Kidney epithelial cell (primary cell): ENCODE results near the gene TIGD4. TPM values are rescaled to one million over a fixed set of nuclear protein-coding genes. Genes with fewer than 3 reads are reported as not detected.

ENCODE experiments used
- DNase-seq: peaks from one replicate; pipeline ENCODE4 v3.0.0-alpha.2; 2010; ENCODE audit warnings: low read depth
- H3K27me3 ChIP-seq: 2 replicates; pipeline ENCODE4 v1.6.0; 2011; ENCODE audit warnings: low read length; ENCODE audit not compliant: control insufficient read depth, insufficient read depth
- H3K36me3 ChIP-seq: 2 replicates; pipeline ENCODE4 v1.5.1; 2011; ENCODE audit warnings: low read length; ENCODE audit not compliant: control insufficient read depth, insufficient read depth
- H3K4me3 ChIP-seq: 2 replicates; pipeline ENCODE4 v1.5.1; 2011; ENCODE audit warnings: low read depth, mild to moderate bottlenecking, control low read depth, low read length
- total RNA-seq: library from RNA; depleted of rRNA; stranded (reverse); fragments of >200 nt; gene quantifications from 2 replicates; pipeline ENCODE4 v1.2.3, GENCODE V29; 2015
- TF ChIP-seq, protein P1 (sequence below): IDR thresholded peaks from 2 replicates; pipeline ENCODE4 v1.5.1; 2011; ENCODE audit warnings: mild to moderate bottlenecking, moderate library complexity, low read length, control low read depth, inconsistent platforms; ENCODE audit not compliant: insufficient read depth, poor library complexity, severe bottlenecking

TIGD4 gene
- total RNA-seq, 1 donor from 2014 or later = 0.29 TPM

DNA sequence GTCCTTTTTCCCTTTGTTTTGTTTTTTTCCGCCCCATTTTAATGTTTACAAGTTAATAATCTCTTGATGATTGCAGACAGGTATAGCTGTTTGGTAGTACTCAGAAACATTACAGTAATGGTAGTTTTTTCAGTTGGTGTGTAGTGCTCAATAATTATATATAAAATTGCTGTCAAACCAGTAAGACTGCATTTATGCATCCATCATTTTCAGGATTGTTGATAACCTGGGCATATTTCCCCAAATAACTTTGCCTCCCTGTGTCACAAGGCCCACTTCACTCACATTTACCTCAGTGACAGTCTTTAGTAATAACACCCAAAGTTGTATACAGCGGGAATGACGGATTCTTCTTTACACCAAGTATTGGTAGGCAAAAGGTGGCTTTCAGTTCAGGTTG lies 16.4 kb upstream of the TIGD4 start:
- Histone ChIP-seq H3K4me3 (no peak overlapping the region), H3K27me3 (no peaks in the 10 kb centered on the region), H3K36me3 (no peaks in the 10 kb centered on the region)
- TF ChIP-seq, protein P1, sequence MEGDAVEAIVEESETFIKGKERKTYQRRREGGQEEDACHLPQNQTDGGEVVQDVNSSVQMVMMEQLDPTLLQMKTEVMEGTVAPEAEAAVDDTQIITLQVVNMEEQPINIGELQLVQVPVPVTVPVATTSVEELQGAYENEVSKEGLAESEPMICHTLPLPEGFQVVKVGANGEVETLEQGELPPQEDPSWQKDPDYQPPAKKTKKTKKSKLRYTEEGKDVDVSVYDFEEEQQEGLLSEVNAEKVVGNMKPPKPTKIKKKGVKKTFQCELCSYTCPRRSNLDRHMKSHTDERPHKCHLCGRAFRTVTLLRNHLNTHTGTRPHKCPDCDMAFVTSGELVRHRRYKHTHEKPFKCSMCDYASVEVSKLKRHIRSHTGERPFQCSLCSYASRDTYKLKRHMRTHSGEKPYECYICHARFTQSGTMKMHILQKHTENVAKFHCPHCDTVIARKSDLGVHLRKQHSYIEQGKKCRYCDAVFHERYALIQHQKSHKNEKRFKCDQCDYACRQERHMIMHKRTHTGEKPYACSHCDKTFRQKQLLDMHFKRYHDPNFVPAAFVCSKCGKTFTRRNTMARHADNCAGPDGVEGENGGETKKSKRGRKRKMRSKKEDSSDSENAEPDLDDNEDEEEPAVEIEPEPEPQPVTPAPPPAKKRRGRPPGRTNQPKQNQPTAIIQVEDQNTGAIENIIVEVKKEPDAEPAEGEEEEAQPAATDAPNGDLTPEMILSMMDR = no peak
- no peak for DNase-seq

GRCh38 chr4:152786627-152787026 lies 7.1 kb upstream of the TIGD4 start:
- Histone ChIP-seq H3K4me3 (no peak overlapping the region), H3K27me3 (no peaks in the 10 kb centered on the region), H3K36me3 (no peaks in the 10 kb centered on the region)
- TF ChIP-seq, protein P1 = no peak
- DNase-seq = no peak

DNA sequence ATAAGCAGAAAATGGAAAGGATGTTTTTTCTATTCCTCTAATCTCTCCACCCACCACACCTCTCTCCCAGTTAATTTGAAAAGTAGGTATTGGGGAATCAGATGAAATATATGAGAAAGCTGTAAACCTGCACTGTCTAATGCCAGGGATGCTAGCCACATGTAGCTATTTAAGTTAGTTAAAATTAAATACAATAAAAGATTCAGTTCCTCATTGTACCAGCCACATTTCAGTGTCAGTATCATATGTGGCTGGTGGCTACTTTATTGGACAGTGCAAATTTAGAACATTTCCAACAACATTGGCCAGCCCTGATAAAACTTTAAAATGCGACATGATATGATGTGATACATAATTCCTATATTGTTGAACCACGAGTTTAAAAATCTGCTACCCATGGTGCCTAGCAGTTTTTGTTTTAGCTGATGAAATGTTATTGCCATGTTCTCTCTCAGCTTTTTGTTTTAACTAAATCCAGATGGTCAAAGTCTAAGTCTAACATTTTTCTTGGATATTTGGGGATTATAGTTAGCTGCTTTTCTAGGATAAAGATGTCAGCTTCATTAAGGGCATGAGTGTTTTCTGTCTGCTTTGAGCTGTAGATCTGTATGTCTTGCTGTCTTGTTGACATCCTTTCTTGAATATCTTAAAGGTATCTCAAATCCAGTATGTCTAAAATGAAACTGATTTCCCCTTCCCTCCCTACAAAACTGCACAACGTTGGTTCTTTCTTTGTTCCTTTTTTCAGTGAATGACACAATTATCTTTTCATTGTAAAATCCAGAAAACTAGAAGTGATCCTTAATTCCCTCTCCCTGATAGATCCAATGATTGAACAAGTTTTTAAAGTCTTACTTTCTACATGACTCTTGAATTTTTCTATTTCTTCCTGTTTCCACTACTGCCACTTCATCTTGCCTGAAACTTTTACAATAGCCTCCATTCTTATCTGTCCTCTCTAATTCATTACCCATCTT lies 6.4 kb upstream of the TIGD4 start:
- Histone ChIP-seq H3K27me3 (no peaks in the 10 kb centered on the region), H3K36me3 (no peaks in the 10 kb centered on the region), H3K4me3 (no peak overlapping the region)
- no peak for DNase-seq
- TF ChIP-seq, protein P1 = no peak

DNA sequence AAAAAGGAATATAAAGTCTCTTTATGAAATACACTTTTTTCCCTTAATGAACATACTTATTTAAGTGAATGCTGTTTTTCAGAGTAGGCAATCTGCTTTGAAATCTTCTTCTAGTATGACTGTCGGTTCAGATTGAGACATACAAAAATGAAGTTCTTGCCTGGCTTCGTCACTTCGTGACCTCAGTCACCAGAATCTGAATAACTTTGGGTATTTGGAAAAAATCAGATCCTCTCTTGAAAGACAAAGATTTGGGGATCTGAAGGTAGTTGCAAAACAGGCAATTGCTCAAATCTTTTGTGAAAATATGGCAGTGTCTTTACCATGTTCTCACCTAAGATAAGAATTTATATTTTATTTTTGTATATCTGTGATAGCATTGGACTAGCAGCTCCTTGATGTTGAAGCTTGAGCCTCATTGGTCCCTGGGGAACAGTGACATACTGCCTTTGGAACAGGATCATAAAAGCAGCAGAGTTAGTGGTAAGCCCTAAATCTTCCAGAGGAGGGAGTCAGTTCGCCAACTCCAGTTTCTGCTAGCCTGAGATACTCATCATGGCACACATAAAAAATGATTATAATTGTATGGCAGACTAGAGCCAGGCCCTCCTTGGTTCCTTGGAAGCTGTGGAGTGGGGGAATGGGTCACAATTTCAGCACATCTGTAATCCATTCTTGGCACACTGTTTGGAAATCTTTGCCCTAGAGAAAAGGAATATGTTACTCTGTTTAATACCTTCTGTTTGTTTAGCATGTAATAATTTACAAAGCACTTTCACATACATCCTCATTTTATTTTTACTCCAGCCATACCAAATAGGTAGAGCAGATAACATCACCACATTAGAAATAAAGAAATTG lies 5.2 kb upstream of the TIGD4 start:
- no peak for DNase-seq
- no peaks in the 10 kb centered on the region for H3K36me3 ChIP-seq
- TF ChIP-seq, protein P1 = no peak
- no peaks in the 10 kb centered on the region for H3K27me3 ChIP-seq
- no peak overlapping the region for H3K4me3 ChIP-seq

- TF ChIP-seq, protein P1 = no peak
- H3K36me3 ChIP-seq = no peaks in the 10 kb centered on the region
- peak overlapping the region; percentile 77 for H3K4me3 ChIP-seq
- DNase-seq = no peak
- no peaks in the 10 kb centered on the region for H3K27me3 ChIP-seq
Measured at GRCh38 chr4:152780267-152780778, 793 bp upstream of the TIGD4 start.
